Measurements from ENCODE around the gene FANCG.

FANCG gene

DNA sequence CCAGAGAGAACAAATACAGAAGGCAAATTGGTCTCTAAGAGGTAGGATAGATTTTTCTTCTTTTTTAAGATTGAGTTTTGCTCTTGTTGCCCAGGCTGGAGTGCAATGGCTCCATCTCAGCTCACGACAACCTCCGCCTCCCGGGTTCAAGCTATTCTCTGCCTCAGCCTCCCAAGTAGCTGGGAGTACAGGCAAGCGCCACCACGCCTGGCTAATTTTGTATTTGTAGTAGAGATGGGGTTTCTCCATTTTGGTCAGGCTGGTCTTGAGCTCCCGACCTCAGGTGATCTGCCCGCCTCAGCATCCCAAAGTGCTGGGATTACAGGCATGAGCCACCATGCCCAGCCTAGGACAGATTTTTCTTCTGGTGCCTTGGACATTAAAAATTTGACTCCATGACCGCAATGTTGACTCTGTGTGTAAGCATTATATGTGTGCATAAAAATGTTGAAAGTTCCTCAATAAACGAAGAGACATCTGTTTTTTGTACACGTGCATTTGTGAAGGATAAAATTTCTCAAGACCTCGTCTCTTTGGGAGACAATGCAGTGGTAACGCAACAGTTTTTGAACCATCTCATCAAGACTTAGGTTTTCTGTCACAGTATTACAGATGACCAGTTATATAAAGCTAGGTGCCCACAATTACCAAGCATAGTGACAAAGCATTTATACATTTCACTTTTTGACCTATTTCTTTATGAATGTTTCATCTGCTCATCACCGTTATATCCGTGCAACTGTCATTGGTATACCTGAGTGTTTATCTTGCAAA is 24.7 kb downstream of the FANCG start:
- peaks cover 54% of the 10 kb centered on the region for H3K36me3 ChIP-seq (ENCODE audit: low read depth)
- no peak for DNase-seq (ENCODE audit: low spot score)
- no peak overlapping the region for H3K4me3 ChIP-seq (ENCODE audit: severe bottlenecking)
- H3K9me3 ChIP-seq (ENCODE audit: severe bottlenecking): no peaks in the 10 kb centered on the region
- H3K27ac ChIP-seq (ENCODE audit: poor library complexity, severe bottlenecking): no peak overlapping the region
- no peak for ATAC-seq (ENCODE audit: low read depth)
- H3K4me1 ChIP-seq (ENCODE audit: insufficient read depth, poor library complexity, severe bottlenecking): no peaks in the 10 kb centered on the region
- TF ChIP-seq, protein P1, sequence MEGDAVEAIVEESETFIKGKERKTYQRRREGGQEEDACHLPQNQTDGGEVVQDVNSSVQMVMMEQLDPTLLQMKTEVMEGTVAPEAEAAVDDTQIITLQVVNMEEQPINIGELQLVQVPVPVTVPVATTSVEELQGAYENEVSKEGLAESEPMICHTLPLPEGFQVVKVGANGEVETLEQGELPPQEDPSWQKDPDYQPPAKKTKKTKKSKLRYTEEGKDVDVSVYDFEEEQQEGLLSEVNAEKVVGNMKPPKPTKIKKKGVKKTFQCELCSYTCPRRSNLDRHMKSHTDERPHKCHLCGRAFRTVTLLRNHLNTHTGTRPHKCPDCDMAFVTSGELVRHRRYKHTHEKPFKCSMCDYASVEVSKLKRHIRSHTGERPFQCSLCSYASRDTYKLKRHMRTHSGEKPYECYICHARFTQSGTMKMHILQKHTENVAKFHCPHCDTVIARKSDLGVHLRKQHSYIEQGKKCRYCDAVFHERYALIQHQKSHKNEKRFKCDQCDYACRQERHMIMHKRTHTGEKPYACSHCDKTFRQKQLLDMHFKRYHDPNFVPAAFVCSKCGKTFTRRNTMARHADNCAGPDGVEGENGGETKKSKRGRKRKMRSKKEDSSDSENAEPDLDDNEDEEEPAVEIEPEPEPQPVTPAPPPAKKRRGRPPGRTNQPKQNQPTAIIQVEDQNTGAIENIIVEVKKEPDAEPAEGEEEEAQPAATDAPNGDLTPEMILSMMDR (IDR thresholded peaks at IDR 0.05; ENCODE audit: poor library complexity, severe bottlenecking): no peak
- no peaks in the 10 kb centered on the region for H3K27me3 ChIP-seq (ENCODE audit: insufficient read depth, poor library complexity, severe bottlenecking)

DNA sequence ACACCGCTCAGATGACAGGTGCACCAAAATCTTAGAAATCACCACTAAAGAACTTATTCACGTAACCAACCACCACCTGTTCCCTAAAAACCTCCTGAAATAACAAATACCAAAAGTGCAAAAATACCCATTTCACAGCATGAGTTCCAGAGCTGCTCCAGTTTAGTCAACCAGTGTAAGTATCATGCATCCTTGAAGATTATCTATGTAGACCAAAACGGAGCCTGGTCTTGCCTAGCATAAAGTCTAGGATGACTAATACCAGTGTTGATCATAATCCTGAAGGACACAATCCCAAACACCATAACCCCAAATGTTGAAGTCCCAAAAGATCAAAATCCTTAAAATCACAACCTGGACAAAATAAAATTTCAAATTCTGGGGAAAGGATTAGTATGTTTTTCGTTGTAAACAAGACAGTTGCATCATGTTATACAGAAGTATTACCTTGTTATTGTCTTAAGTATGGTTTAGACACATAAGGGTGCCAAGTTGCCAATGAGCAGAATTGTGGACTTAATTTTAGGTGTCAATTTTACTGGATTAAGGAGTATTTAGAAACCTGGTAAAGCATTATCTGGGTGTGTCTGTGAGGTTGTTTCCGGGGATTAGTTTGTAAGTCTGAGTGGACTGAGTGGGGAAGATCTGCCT is 25.4 kb downstream of the FANCG start:
- Histone ChIP-seq H3K4me3 (ENCODE audit: severe bottlenecking) (no peak overlapping the region), H3K9me3 (ENCODE audit: severe bottlenecking) (no peaks in the 10 kb centered on the region), H3K27ac (ENCODE audit: poor library complexity, severe bottlenecking) (no peak overlapping the region), H3K4me1 (ENCODE audit: insufficient read depth, poor library complexity, severe bottlenecking) (no peaks in the 10 kb centered on the region), H3K36me3 (ENCODE audit: low read depth) (peaks cover 47% of the 10 kb centered on the region), H3K27me3 (ENCODE audit: insufficient read depth, poor library complexity, severe bottlenecking) (no peaks in the 10 kb centered on the region)
- DNase-seq (ENCODE audit: low spot score) (no peak), ATAC-seq (ENCODE audit: low read depth) (no peak)
- TF ChIP-seq, protein P1 (IDR thresholded peaks at IDR 0.05; ENCODE audit: poor library complexity, severe bottlenecking): no peak

DNA sequence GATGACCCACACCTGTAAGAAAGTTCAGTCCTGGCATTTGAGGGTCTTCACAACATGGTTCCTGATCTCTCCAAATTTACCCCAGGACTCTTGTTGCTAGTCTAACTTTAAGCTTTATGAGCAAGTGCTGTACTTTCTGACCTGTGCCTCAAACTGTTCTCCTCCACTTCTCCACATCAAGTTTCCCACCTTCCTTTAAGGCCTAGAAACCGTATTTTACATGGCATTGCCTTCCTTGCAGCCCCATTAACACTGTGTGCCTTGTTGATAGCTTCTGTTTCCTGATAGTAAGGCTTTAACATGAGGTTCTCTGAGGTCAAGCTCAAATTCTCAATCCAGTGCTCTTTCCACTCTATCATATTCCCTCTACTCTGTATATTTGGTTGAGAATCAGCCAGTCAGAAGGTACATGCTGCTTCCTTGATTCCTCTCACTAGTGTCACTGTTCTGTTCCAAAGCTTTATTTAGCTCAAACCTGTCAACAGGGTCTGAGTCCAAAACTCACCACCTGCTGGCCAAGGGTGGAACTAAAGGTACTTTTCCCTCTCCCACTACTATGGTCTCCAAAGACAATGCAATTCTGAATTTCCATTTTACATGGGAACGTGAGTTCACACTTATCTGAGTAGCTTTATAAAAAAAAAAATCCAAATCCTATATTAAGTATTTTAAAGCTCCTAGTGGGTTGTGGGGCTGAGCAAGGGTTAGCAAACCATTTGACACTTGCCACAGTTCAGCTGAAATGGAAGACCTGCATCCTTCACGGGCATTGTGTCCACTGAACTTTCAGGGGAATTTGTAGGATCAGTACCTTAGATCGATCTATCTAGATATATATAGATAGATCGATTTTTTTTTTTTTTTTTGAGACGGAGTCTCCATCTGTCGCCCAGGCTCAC is 28.4 kb downstream of the FANCG start:
- TF ChIP-seq, protein P1 (IDR thresholded peaks at IDR 0.05; ENCODE audit: poor library complexity, severe bottlenecking): peak; percentile 73
- Histone ChIP-seq H3K27me3 (ENCODE audit: insufficient read depth, poor library complexity, severe bottlenecking) (no peaks in the 10 kb centered on the region), H3K27ac (ENCODE audit: poor library complexity, severe bottlenecking) (no peak overlapping the region), H3K4me3 (ENCODE audit: severe bottlenecking) (no peak overlapping the region), H3K36me3 (ENCODE audit: low read depth) (peaks cover 20% of the 10 kb centered on the region), H3K9me3 (ENCODE audit: severe bottlenecking) (no peaks in the 10 kb centered on the region), H3K4me1 (ENCODE audit: insufficient read depth, poor library complexity, severe bottlenecking) (no peaks in the 10 kb centered on the region)
- peak; percentile 82 for ATAC-seq (ENCODE audit: low read depth)
- no peak for DNase-seq (ENCODE audit: low spot score)

DNA sequence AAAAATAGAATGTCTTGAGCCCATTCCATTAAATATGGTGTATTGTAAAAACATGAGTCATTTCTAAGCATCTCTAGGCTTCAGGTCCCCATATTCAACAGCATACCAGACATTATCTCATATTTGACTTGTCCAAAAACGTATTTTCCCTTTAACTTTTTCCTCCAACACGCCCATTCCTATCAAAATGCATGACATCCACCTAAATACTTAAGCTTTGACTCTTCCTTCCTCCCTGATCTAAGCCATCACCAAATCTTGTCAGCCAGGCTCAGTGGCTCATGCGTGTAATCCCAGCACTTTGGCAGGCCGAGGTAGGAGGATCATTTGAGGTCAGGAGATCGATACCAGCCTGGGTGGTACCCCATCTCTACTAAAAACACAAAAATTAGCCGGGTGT is 31.2 kb downstream of the FANCG start:
- Histone ChIP-seq H3K4me3 (ENCODE audit: severe bottlenecking) (no peak overlapping the region), H3K36me3 (ENCODE audit: low read depth) (peaks cover 8% of the 10 kb centered on the region; the same call in 1 of the 2 replicates), H3K27me3 (ENCODE audit: insufficient read depth, poor library complexity, severe bottlenecking) (no peaks in the 10 kb centered on the region), H3K4me1 (ENCODE audit: insufficient read depth, poor library complexity, severe bottlenecking) (no peaks in the 10 kb centered on the region), H3K9me3 (ENCODE audit: severe bottlenecking) (no peaks in the 10 kb centered on the region), H3K27ac (ENCODE audit: poor library complexity, severe bottlenecking) (no peak overlapping the region)
- ATAC-seq (ENCODE audit: low read depth) (no peak), DNase-seq (ENCODE audit: low spot score) (no peak)
- TF ChIP-seq, protein P1 (IDR thresholded peaks at IDR 0.05; ENCODE audit: poor library complexity, severe bottlenecking): no peak

Data from RWPE2 (cell line).